ELR (cell line): Measurements from ENCODE around the gene CHRND.

Source experiments
- DNase-seq: peaks from one replicate; pipeline ENCODE4 v3.0.0-alpha.2; 2015; ENCODE audit warnings: low read depth

CHRND gene

GRCh38 chr2:232525791-232526371 lies at the start of gene CHRND:
TSS of gene CHRND (plus strand) at chr2:232526160. CDS start at chr2:232526216, 56 bp downstream.
- no peak for DNase-seq

GRCh38 chr2:232476791-232477190 lies 49.2 kb upstream of the CHRND start:
- no peak for DNase-seq

- no peak for DNase-seq
Observed at GRCh38 chr2:232477751-232478510, 48.0 kb upstream of the CHRND start.

- DNase-seq: no peak
Observed at GRCh38 chr2:232478571-232479340, 47.2 kb upstream of the CHRND start.

DNA sequence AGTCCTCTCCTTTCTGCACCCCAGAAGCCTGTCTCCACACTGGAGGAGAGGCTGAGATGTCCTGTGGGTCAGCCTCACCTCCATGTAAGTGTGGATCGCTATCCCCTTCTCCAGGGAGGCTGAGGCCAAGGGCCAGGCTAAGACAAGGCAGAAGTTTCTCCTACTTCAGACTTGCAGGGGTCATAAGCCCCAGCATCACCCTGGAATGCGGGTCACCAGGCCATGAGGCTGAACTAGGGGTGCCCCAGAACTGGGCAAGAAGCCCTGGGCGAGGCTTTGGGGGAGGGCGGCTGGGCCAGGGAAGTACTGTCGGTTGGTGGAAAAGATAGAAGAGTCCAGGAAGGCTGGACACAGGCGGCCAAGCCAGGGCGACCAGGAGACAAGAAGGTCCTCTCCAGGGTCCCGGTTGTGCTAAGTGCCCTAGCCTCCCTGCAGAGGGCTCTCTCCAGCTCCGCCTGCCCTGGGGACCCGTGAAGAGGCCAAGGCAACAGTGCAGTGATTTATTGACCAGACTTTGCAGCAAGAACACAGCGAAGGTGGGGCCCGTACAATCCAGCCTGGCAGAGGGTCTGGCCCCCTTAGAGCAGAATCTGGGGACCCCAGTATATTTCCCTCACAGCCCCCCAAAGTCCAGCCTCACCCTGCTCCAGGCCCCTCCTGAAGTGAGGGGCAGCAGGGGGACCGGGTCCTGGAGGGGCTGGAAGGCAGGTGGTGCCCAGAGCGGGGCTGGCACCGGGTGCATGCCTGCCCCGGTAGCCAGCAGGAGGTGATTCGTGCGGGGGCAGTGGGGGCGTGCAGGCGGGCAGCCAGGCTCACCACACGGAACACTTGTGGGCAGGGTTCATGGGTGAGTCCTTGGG lies 46.4 kb upstream of the CHRND start:
- no peak for DNase-seq

DNA sequence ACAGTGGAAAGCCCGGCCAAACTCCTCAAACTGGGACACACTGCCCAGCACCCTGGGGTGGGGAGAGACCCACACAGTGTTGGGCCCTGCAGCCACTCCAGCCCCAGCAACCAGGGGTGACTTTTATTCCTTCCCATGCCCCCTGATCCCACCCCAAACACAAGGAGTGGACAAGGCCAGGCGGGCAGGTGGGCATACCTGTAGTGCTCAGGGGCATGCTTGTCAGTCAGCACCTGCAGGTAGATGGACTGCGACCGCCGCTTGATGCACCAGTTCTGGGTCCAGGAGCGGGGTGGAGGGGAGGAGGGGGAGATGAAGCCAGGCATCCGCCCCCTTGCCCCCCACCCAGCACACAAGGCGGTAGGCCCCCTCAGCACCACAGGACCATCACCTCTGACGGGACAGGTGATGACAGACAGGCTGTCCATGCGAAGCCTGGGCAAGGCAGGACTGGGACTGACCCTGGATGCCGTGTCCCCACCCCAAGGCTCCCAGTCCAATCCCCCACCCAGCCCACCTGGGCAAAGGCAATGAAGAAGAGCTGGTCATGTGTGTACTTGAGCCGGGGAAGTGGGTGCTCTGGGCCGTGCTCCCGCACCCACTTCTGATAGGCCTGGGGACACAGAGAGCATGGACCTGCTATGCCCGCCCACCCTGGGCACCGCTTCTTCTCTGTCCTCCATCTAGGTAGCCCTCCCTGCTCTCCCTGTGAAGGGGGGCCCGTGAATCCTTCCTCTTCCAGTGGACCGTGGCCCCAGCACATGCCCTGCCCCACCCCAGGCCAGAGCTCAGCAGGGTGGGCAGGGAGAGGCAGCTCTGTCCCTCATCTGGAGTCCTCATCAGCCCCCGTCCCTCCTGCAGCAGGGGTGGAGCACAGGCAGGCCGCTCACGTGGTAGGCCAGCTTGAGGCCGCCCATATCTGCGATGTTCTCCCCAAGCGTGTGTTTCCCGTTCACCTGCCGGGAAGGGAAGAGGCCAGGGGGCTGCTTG lies 45.5 kb upstream of the CHRND start:
- DNase-seq: no peak

DNA sequence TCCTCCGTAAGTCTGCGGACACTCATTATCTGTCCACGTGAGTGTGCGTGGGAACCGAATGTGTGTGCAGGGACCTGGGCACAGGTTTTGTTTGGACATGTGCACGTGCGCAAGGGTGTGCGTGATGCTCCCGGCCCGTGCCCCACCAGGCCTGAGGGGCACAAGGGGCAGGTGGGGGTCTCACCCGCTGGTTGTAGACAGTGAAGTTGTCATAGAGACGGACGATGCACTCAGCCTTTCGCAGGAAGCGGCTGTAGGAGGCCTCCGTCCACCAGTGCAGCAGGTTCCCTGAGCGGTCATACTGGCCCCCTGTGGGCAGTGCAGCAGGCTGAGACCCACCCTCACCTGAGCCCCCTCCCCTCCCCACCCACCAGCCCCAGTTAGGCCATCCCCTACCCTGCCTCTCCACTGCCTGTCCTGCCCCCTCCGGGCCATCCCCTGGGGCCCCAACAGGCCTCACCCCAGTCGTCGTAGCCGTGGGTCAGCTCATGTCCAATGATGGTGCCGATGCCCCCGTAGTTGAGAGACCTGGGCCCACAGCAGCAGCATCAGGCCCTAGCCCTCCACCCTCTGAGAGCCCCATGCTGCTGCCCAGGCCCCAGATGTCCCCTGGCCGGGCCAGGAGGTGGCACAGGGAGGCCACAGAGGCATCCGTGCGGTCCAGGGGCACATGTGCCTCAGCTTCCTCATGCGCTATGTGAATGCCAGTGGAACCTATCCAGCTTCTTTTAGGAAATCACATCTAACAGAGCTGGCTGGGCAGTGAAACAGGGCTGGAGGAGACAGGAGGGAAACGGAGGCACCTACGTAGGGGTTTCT lies 44.4 kb upstream of the CHRND start:
- DNase-seq: no peak

GRCh38 chr2:232482301-232483238 lies 43.4 kb upstream of the CHRND start:
- no peak for DNase-seq

GRCh38 chr2:232483311-232483922 lies 42.5 kb upstream of the CHRND start:
- no peak for DNase-seq

DNA sequence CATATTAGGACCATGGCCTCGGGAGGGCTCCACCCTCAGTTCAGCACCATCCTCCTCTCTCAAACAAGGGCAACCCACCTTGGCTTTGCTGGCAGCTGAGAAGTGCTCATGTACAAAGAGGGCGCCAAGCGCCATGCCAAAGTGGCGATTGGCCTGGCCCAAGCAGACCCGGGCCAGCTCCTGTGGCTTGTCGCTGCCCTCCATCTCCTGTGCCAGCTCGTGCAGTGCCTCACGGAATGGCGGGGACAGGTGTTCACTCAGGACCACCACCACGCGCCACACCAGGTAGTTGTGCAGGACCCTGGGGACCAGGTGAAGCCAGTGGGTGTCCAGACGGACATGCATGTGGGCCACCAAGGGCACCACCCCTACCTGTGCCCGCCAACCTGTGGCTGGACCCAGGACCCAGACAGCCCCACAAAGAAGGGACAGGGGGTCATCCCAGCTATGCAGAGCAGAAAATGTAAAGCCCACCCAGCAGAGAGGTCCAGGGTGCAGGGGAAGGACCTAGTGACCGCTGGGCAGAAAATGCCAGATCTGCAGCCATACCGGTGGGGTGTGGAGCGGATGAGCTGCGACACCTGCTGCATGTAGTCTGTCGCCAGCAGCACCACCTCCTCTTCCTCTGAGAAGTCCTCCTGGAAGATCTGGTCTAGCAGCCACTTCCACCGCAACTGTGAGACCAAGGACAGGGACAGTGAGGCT lies 41.9 kb upstream of the CHRND start:
- DNase-seq: no peak

GRCh38 chr2:232484628-232485347 lies 41.2 kb upstream of the CHRND start:
- DNase-seq: no peak

GRCh38 chr2:232485348-232485756 lies 40.6 kb upstream of the CHRND start:
- no peak for DNase-seq

- DNase-seq: no peak
Observed at GRCh38 chr2:232485757-232486557, 40.0 kb upstream of the CHRND start.

GRCh38 chr2:232486558-232487384 lies 39.2 kb upstream of the CHRND start:
- no peak for DNase-seq

DNA sequence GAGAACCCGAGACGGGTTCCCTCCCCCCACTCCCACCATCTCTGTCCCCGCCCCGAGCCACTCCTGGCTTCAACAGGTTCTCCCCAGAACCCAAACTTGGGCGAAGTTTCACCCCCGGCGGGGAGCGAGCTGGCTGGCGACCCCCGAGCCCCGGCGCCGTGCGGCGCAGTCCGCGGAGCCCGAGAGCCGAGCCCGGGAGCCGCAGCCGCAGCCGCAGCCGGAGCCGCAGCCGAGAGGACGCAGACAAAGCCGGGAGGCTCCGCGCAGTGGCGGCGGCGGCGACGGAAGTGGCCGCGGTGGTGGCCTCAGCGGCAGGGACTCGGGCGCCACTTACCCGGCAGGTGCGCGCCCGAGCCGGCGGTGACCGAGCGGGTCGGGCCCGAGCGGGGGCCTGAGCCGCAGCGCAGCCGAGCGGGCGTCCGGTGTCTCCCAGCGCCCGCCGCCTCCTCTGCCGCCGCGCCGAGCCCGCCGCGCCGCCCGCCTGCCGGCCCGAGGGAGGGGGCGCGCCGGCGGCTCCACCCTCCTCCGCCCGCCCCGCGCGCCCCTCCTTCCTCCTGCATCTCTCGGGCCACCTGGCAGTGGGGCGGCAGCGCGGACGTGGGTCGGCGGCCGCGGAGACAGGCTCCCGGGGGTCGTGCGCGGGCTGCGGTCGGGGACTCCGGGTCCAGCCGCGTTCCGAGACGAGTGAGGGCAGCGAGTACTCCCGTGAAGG lies 38.4 kb upstream of the CHRND start, which contains the start of gene ECEL1:
ECEL1 (minus strand) TSS at position 450 of the 712 bp plus-strand sequence. CDS start 1,181 bp downstream, outside the sequence.
- no peak for DNase-seq
